ENCODE results near the gene DPAGT1.

DPAGT1 gene

DNA sequence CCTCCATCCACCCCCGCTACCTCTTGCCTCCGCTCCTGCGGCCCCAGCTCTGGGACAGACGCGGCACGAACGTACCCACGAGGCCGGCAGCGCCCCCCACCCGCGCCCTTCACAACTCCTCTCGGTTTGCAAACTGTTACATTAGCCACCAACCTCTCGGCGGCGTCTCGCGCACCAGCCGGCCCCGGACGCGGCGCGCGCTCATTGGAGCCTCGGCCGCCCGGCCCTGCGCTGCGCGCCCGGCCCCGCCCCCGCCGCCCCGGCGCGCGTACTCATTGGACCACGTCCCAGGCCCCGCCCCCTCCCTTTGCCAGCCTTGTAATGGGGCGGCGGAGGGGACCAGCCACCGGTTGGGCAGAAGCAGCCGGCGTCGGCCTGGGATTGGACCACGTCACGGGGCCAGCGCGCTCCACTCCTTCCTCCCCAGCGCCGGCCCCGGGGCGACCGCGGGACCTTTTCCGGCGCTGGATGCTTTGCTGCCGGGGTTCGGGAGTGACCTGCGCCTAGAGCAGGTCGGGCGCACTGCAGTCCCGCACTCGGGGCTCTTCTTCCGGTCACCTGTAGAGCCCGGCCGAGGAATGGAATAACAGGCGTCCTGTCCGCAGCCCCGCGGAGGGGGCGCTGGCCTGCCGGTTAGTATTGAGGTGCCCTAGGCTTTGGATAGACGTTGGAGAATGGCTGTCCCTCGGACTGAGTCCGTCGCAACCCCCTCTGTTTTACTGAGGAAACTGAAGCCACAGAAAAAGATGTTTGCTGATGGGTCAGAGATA, 44.5 kb downstream of the DPAGT1 start, which contains the start of gene HYOU1:
TSS of gene HYOU1 (minus strand) at position 206 of the 770 bp plus-strand sequence. CDS start 1,045 bp downstream, outside the sequence.
- DNase-seq (ENCODE audit: low spot score): peak; percentile 99

DNA sequence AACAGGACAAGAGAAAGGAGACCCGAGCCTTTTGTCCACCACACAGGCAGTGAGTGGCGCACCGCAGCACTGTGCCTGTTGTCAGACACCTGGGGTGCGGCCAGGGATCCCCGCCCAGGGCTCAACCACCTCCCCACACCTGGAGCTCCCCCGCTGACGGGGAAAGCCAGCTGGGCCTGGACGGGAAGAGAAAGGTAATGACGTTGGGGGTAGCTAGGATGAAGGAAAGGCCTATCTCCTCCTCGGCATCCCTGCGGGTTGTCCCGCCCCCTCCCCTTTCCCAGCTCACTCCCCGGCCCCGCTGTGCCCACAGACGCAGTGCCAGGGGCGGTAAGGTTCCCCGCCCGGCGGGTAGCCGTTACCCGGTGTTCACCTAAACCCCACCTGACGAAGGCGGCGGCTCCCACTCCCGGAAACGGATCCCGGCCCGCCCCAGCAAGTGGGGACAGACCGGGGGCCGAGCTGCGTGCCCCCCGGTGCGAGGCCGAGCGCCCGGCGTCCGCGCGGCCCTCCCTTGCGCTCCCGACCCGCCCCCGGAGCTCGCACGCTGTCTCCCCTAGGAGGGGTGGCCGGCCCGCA, 45.1 kb downstream of the DPAGT1 start:
- DNase-seq (ENCODE audit: low spot score): no peak

DNA sequence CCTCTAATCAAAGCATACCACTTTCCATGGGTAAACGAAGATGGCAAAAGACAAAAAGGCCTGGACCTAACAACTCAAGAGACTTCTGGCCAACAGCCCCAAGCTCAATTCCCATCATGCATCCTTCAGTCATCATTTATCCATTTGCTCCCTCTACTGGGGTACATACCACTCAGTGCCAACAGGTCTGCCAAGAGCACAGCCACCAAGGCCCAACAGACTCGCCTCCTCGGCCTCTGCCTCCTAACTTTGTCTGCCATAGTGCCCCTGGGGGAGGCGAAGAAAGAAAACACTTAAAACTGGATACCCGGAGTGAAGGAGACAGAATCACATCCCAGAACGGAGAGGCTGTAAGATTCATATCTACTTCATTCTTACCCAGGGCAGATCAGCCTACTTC, 45.8 kb downstream of the DPAGT1 start:
- no peak for DNase-seq (ENCODE audit: low spot score)

DNA sequence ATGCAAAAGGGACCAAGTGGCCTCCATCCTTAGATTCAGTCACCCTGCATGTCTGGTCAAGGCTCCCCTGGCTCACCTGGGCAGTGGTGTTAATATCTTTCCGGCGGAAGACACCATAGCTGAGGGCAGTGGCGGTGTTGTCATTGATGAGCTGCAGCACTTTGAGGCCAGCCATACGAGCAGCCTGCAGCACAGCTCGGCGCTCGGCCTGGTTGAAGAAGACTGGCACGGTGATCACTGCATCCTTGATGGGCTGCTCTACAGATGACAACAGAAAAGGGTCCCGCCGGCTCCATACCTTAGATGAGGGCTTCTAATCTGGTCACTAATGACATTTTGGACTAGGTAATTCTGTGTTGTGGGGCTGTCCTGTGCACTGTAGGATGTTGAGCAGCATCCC, 47.2 kb downstream of the DPAGT1 start:
- no peak for DNase-seq (ENCODE audit: low spot score)

DNA sequence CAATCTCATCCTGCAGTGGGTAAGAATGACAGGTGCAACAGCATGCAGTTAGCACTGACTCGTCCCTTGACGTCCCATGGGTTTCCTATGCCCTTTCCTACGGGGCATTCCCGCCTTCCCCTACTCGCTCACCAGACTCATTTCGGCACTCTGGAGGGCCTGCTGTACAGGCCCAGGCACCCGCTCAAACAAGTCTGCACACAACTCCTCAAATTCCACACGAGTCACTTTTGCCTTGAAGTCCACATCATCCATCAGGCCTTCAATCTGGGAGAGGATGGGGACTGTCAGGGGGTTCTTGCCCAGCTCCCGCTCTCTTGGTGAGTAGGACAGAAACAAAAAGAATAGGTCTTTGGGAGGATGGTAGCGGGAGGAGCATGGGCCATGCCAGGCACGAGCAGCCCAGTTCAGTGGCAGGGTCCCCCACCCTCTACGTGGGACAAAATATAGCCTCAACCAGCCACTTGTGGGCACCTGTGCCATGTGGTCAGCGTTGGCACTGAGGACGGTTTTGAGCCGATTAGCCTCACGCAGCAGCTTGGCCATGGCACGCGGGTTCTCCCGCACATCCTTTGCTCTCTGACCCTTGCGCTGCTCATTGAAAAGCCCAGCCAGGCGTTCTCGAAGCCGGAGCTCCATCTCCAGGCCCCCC, 49.4 kb downstream of the DPAGT1 start:
- no peak for DNase-seq (ENCODE audit: low spot score)

DNA sequence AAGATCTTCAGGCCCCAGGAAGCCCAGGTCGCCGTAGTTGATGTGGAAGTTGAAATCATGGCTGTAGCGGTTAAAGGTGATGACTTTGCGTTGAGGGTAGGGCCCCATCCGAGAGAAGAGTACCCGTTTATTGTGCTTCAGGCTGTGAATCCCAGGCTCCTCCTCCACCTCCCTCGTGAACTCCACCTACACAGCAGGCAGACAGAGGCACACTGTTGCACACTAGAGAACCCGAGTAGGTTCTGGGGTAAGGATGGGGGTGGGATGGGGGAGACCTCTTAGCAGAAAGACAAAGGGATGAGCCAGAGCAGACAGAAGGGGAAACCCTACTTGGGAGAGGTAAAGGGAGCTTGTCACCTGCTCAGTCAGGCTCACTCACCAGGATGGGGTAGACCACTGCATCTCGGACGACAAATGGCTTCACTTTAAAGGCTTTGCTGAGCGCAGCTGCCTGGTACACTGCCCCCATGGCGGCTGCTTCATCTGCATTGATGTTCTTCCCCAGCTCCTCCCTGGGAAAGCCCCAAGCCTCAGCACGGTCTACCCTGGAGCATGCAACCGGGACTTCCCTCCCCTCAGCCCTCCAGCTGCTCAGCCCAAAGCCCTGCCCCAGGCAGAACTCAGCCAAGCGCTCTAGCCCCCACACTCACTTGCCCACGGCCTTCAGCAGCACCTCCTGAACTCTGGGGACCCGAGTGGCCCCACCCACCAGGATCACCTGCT, 50.1 kb downstream of the DPAGT1 start:
- DNase-seq (ENCODE audit: low spot score): no peak

DNA sequence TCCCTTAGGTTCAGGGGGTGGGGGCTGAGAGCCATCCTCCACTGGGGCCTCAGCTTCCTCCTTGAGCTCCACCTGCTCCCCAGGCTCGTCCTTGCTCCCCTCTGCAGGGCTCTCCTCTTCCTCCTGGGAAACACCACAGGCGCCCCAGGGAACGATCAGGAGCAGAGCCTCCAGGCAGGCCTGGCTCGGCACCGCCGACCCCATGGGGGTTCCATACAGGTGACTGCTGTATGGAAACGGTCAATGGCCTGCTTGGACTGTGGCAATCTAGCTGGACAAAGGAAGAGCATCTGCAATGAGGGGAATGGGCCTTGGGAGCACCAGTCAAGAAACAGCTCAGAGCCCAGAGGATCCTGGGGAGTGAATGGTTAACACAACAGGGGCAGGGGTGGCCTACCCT, 52.6 kb downstream of the DPAGT1 start:
- DNase-seq (ENCODE audit: low spot score): no peak

DNA sequence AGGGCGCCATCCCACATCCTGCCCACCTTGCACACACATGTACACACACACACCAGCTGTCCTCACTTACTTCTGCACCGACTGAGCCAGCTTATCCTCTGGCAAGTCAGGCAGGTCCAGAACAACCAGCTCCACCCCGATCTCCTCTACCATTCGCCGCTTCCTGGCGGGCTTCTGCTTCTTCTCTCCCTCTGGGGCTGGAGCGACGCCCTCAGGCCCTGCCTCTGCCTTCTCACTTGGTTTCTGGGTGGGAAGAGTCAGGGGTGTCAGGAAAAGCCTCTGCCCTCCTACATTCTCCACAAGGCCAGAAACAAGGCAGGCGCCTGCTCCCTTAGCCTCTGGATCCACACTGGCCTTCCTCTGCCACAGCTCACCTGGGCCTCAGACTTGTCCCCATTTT, 53.0 kb downstream of the DPAGT1 start:
- DNase-seq (ENCODE audit: low spot score): no peak

DNA sequence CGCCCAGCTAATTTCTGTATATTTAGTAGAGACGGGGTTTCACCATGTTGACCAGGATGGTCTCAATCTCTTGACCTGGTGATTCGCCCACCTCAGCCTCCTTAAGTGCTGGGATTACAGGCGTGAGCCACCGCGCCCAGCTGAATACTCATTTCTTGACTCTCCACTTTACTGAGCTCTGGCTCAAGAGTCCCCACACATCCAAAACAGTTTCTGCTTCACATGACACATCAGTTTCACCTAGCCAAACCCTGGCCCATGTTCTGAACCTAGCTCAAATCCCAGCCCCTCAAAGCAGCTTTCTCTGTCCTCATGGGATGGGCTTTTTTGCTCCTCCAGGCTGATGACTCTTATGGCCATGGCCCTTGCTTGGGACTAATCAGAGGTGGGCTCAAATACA, 54.4 kb downstream of the DPAGT1 start:
- no peak for DNase-seq (ENCODE audit: low spot score)

Data from ecto neural progenitor cell (in vitro differentiated cells).